ENCODE results near the gene AIRE.

AIRE gene

GRCh38 chr21:44330698-44331097, 45.0 kb downstream of the AIRE start:
- Histone ChIP-seq H3K27me3 (ENCODE audit: control insufficient read depth, insufficient read depth, low read length) (no peaks in the 10 kb centered on the region), H3K9me3 (replicated peaks; ENCODE audit: low read length) (no peaks in the 10 kb centered on the region), H3K4me2 (ENCODE audit: low read length) (no peak overlapping the region), H3K4me1 (ENCODE audit: control insufficient read depth, insufficient read depth, low read length) (no peaks in the 10 kb centered on the region), H3K9ac (ENCODE audit: low read depth, low read length) (no peak overlapping the region), H3K36me3 (ENCODE audit: insufficient read depth, low read length) (peaks cover 11% of the 10 kb centered on the region), H3K4me3 (ENCODE audit: low read length) (no peak overlapping the region)

- Histone ChIP-seq H3K4me3 (ENCODE audit: low read length) (no peak overlapping the region), H3K36me3 (ENCODE audit: insufficient read depth, low read length) (peaks cover 13% of the 10 kb centered on the region), H3K9ac (ENCODE audit: low read depth, low read length) (no peak overlapping the region), H3K27me3 (ENCODE audit: control insufficient read depth, insufficient read depth, low read length) (no peaks in the 10 kb centered on the region), H3K4me1 (ENCODE audit: control insufficient read depth, insufficient read depth, low read length) (no peaks in the 10 kb centered on the region), H3K4me2 (ENCODE audit: low read length) (no peak overlapping the region), H3K9me3 (replicated peaks; ENCODE audit: low read length) (no peaks in the 10 kb centered on the region)
Observed at GRCh38 chr21:44331209-44331608, 45.5 kb downstream of the AIRE start.

- H3K27me3 ChIP-seq (ENCODE audit: control insufficient read depth, insufficient read depth, low read length), result no peaks in the 10 kb centered on the region
- no peaks in the 10 kb centered on the region for H3K4me1 ChIP-seq (ENCODE audit: control insufficient read depth, insufficient read depth, low read length)
- no peaks in the 10 kb centered on the region for H3K9me3 ChIP-seq (replicated peaks; ENCODE audit: low read length)
- H3K36me3 ChIP-seq (ENCODE audit: insufficient read depth, low read length), result peaks cover 18% of the 10 kb centered on the region
- H3K9ac ChIP-seq (ENCODE audit: low read depth, low read length), result no peak overlapping the region
- no peak overlapping the region for H3K4me3 ChIP-seq (ENCODE audit: low read length)
- no peak overlapping the region for H3K4me2 ChIP-seq (ENCODE audit: low read length)
Observed at GRCh38 chr21:44331650-44332307, 46.1 kb downstream of the AIRE start.

GRCh38 chr21:44332383-44332782, 46.7 kb downstream of the AIRE start:
- H3K36me3 ChIP-seq (ENCODE audit: insufficient read depth, low read length), result peaks cover 14% of the 10 kb centered on the region
- H3K27me3 ChIP-seq (ENCODE audit: control insufficient read depth, insufficient read depth, low read length), result no peaks in the 10 kb centered on the region
- H3K4me3 ChIP-seq (ENCODE audit: low read length), result no peak overlapping the region
- no peak overlapping the region for H3K9ac ChIP-seq (ENCODE audit: low read depth, low read length)
- no peaks in the 10 kb centered on the region for H3K9me3 ChIP-seq (replicated peaks; ENCODE audit: low read length)
- H3K4me1 ChIP-seq (ENCODE audit: control insufficient read depth, insufficient read depth, low read length), result no peaks in the 10 kb centered on the region
- H3K4me2 ChIP-seq (ENCODE audit: low read length), result no peak overlapping the region

- Histone ChIP-seq H3K9ac (ENCODE audit: low read depth, low read length) (no peak overlapping the region), H3K4me3 (ENCODE audit: low read length) (no peak overlapping the region), H3K4me2 (ENCODE audit: low read length) (no peak overlapping the region), H3K4me1 (ENCODE audit: control insufficient read depth, insufficient read depth, low read length) (peaks cover 2% of the 10 kb centered on the region), H3K9me3 (replicated peaks; ENCODE audit: low read length) (no peaks in the 10 kb centered on the region), H3K36me3 (ENCODE audit: insufficient read depth, low read length) (peaks cover 11% of the 10 kb centered on the region), H3K27me3 (ENCODE audit: control insufficient read depth, insufficient read depth, low read length) (no peaks in the 10 kb centered on the region)
Observed at GRCh38 chr21:44332965-44333364, 47.3 kb downstream of the AIRE start.

- no peak overlapping the region for H3K4me3 ChIP-seq (ENCODE audit: low read length)
- no peak overlapping the region for H3K4me2 ChIP-seq (ENCODE audit: low read length)
- H3K9ac ChIP-seq (ENCODE audit: low read depth, low read length), result no peak overlapping the region
- peaks cover 11% of the 10 kb centered on the region for H3K36me3 ChIP-seq (ENCODE audit: insufficient read depth, low read length)
- H3K9me3 ChIP-seq (replicated peaks; ENCODE audit: low read length), result no peaks in the 10 kb centered on the region
- peaks cover 7% of the 10 kb centered on the region for H3K4me1 ChIP-seq (ENCODE audit: control insufficient read depth, insufficient read depth, low read length)
- no peaks in the 10 kb centered on the region for H3K27me3 ChIP-seq (ENCODE audit: control insufficient read depth, insufficient read depth, low read length)
Observed at GRCh38 chr21:44333509-44334328, 48.0 kb downstream of the AIRE start.

- no peaks in the 10 kb centered on the region for H3K9me3 ChIP-seq (replicated peaks; ENCODE audit: low read length)
- peaks cover 7% of the 10 kb centered on the region for H3K4me1 ChIP-seq (ENCODE audit: control insufficient read depth, insufficient read depth, low read length)
- H3K36me3 ChIP-seq (ENCODE audit: insufficient read depth, low read length), result peaks cover 11% of the 10 kb centered on the region
- H3K4me2 ChIP-seq (ENCODE audit: low read length), result no peak overlapping the region
- no peaks in the 10 kb centered on the region for H3K27me3 ChIP-seq (ENCODE audit: control insufficient read depth, insufficient read depth, low read length)
- H3K4me3 ChIP-seq (ENCODE audit: low read length), result no peak overlapping the region
- H3K9ac ChIP-seq (ENCODE audit: low read depth, low read length), result no peak overlapping the region
Observed at GRCh38 chr21:44334329-44335030, 48.8 kb downstream of the AIRE start.

GRCh38 chr21:44335266-44336059, 49.8 kb downstream of the AIRE start:
- Histone ChIP-seq H3K36me3 (ENCODE audit: insufficient read depth, low read length) (peaks cover 11% of the 10 kb centered on the region), H3K4me3 (ENCODE audit: low read length) (no peak overlapping the region), H3K9ac (ENCODE audit: low read depth, low read length) (no peak overlapping the region), H3K9me3 (replicated peaks; ENCODE audit: low read length) (no peaks in the 10 kb centered on the region), H3K4me2 (ENCODE audit: low read length) (no peak overlapping the region), H3K27me3 (ENCODE audit: control insufficient read depth, insufficient read depth, low read length) (no peaks in the 10 kb centered on the region), H3K4me1 (ENCODE audit: control insufficient read depth, insufficient read depth, low read length) (peaks cover 11% of the 10 kb centered on the region)

- no peak overlapping the region for H3K4me2 ChIP-seq (ENCODE audit: low read length)
- no peak overlapping the region for H3K4me3 ChIP-seq (ENCODE audit: low read length)
- H3K36me3 ChIP-seq (ENCODE audit: insufficient read depth, low read length), result peaks cover 11% of the 10 kb centered on the region
- H3K9ac ChIP-seq (ENCODE audit: low read depth, low read length), result no peak overlapping the region
- H3K9me3 ChIP-seq (replicated peaks; ENCODE audit: low read length), result no peaks in the 10 kb centered on the region
- no peaks in the 10 kb centered on the region for H3K27me3 ChIP-seq (ENCODE audit: control insufficient read depth, insufficient read depth, low read length)
- peaks cover 11% of the 10 kb centered on the region for H3K4me1 ChIP-seq (ENCODE audit: control insufficient read depth, insufficient read depth, low read length)
Observed at GRCh38 chr21:44337449-44337848, 51.8 kb downstream of the AIRE start.

- peak overlapping the region; percentile 53 for H3K9ac ChIP-seq (ENCODE audit: low read depth, low read length)
- peak overlapping the region; percentile 87 for H3K4me2 ChIP-seq (ENCODE audit: low read length)
- H3K36me3 ChIP-seq (ENCODE audit: insufficient read depth, low read length), result peaks cover 11% of the 10 kb centered on the region
- peaks cover 11% of the 10 kb centered on the region for H3K4me1 ChIP-seq (ENCODE audit: control insufficient read depth, insufficient read depth, low read length)
- no peaks in the 10 kb centered on the region for H3K27me3 ChIP-seq (ENCODE audit: control insufficient read depth, insufficient read depth, low read length)
- peak overlapping the region; percentile 68 for H3K4me3 ChIP-seq (ENCODE audit: low read length)
- no peaks in the 10 kb centered on the region for H3K9me3 ChIP-seq (replicated peaks; ENCODE audit: low read length)
Observed at GRCh38 chr21:44337941-44338895, 52.5 kb downstream of the AIRE start.

Measured in skeletal muscle satellite cell (primary cell).